OCI-LY1 (cell line): ENCODE data around the gene ITSN1.

Source experiments
- H2AFZ ChIP-seq: fragments of 200-600 bp; sonication (generic), shearing (Covaris generic); 2 replicates; pipeline ENCODE4 v1.6.0; 2014; ENCODE audit warnings: antibody characterized with exemption, mild to moderate bottlenecking, low read length
- H3F3A ChIP-seq: fragments of 200-600 bp; sonication (generic), shearing (Covaris generic); 2 replicates; pipeline ENCODE4 v1.6.0; 2014; ENCODE audit warnings: mild to moderate bottlenecking, antibody characterized with exemption, low read length, moderate library complexity; ENCODE audit not compliant: insufficient read depth
- H3K27ac ChIP-seq: fragments of 200-600 bp; sonication (generic); 2 replicates; pipeline ENCODE4 v1.5.1; 2014; ENCODE audit warnings: low read length, mixed run types, mild to moderate bottlenecking, low read depth; ENCODE audit not compliant: poor library complexity, severe bottlenecking
- H3K27me3 ChIP-seq: fragments of 200-600 bp; sonication (generic); 2 replicates; pipeline ENCODE4 v1.6.0; 2014; ENCODE audit warnings: antibody characterized with exemption, mild to moderate bottlenecking, low read length, moderate library complexity; ENCODE audit not compliant: insufficient read depth
- H3K36me3 ChIP-seq: fragments of 200-600 bp; sonication (generic); 2 replicates; pipeline ENCODE4 v1.6.1; 2014; ENCODE audit warnings: mild to moderate bottlenecking, antibody characterized with exemption, low read length, moderate library complexity, mixed read lengths; ENCODE audit not compliant: insufficient read depth
- H3K4me1 ChIP-seq: fragments of 200-600 bp; sonication (generic); 2 replicates; pipeline ENCODE4 v1.5.1; 2014; ENCODE audit warnings: mild to moderate bottlenecking, low read length, moderate library complexity; ENCODE audit not compliant: insufficient read depth, severe bottlenecking
- H3K4me2 ChIP-seq: fragments of 200-600 bp; sonication (generic), shearing (Covaris generic); 2 replicates; pipeline ENCODE4 v1.6.1; 2014; ENCODE audit warnings: low read length
- H3K4me3 ChIP-seq: fragments of 200-600 bp; sonication (generic); 2 replicates; pipeline ENCODE4 v1.5.1; 2014; ENCODE audit warnings: low read length, low read depth, mild to moderate bottlenecking, mixed read lengths; ENCODE audit not compliant: poor library complexity, severe bottlenecking
- H3K79me2 ChIP-seq: fragments of 200-600 bp; shearing (Covaris generic); 2 replicates; pipeline ENCODE4 v1.6.1; 2016; ENCODE audit warnings: mixed run types, low read length, mixed read lengths; ENCODE audit not compliant: insufficient read depth
- H3K9ac ChIP-seq: fragments of 200-600 bp; sonication (generic), shearing (Covaris generic); 2 replicates; pipeline ENCODE4 v1.6.1; 2014; ENCODE audit warnings: mild to moderate bottlenecking, low read length, mixed read lengths
- H3K9me2 ChIP-seq: fragments of 200-600 bp; sonication (generic), shearing (Covaris generic); 2 replicates; pipeline ENCODE4 v1.6.1; 2014; ENCODE audit warnings: low read depth, mild to moderate bottlenecking, low read length, mixed read lengths
- H3K9me3 ChIP-seq: fragments of 200-600 bp; shearing (Covaris generic); 2 replicates; pipeline ENCODE4 v1.6.1; 2014; ENCODE audit warnings: low read length, mixed read lengths
- H4K20me1 ChIP-seq: fragments of 200-600 bp; sonication (generic), shearing (Covaris generic); 2 replicates; pipeline ENCODE4 v1.6.0; 2016; ENCODE audit warnings: mild to moderate bottlenecking, low read length; ENCODE audit not compliant: insufficient read depth
- CTCF ChIP-seq: fragments of 200-600 bp; sonication (generic), shearing (Covaris generic); IDR thresholded peaks from 2 replicates; pipeline ENCODE4 v1.5.1; 2017; ENCODE audit warnings: mild to moderate bottlenecking, antibody characterized with exemption, low read length, moderate library complexity, mixed read lengths
- EZH2 ChIP-seq: fragments of 200-600 bp; sonication (generic), shearing (Covaris generic); IDR thresholded peaks from 2 replicates; pipeline ENCODE4 v1.8.0; 2017; ENCODE audit warnings: borderline replicate concordance, mixed run types, mild to moderate bottlenecking, antibody characterized with exemption, low read length, moderate library complexity, mixed read lengths

ITSN1 gene

GRCh38 chr21:33909756-33910155 is 267.5 kb downstream of the ITSN1 start:
- Histone ChIP-seq H3K9ac (no peak overlapping the region), H3K27ac (no peak overlapping the region), H3K9me2 (no peaks in the 10 kb centered on the region), H3K79me2 (peaks cover 8% of the 10 kb centered on the region), H3K4me3 (no peak overlapping the region), H3K4me2 (no peak overlapping the region), H4K20me1 (no peaks in the 10 kb centered on the region), H2AFZ (no peak overlapping the region), H3K27me3 (no peaks in the 10 kb centered on the region), H3K36me3 (peaks cover 95% of the 10 kb centered on the region), H3K9me3 (no peaks in the 10 kb centered on the region), H3K4me1 (peaks cover 9% of the 10 kb centered on the region), H3F3A (no peaks in the 10 kb centered on the region)
- TF ChIP-seq CTCF (no peak), EZH2 (no peak)

GRCh38 chr21:33914188-33914587 is 271.9 kb downstream of the ITSN1 start:
- Histone ChIP-seq H3K9me3 (no peaks in the 10 kb centered on the region), H3K27ac (no peak overlapping the region), H3K4me1 (peaks cover 19% of the 10 kb centered on the region), H4K20me1 (no peaks in the 10 kb centered on the region), H3K9ac (peak overlapping the region; percentile 96), H3K4me2 (peak overlapping the region; percentile 84), H3K27me3 (no peaks in the 10 kb centered on the region), H2AFZ (no peak overlapping the region), H3K36me3 (peaks cover 56% of the 10 kb centered on the region), H3F3A (no peaks in the 10 kb centered on the region), H3K79me2 (peaks cover 16% of the 10 kb centered on the region), H3K9me2 (no peaks in the 10 kb centered on the region), H3K4me3 (peak overlapping the region; percentile 97)
- TF ChIP-seq CTCF (no peak), EZH2 (no peak)

- Histone ChIP-seq H3K79me2 (peaks cover 16% of the 10 kb centered on the region), H3K9ac (peak within 1 kb of the TSS; percentile 96), H3K27me3 (no peaks in the 10 kb centered on the region), H3K9me2 (no peaks in the 10 kb centered on the region), H4K20me1 (no peaks in the 10 kb centered on the region), H3K27ac (peak within 1 kb of the TSS; percentile 63), H3K9me3 (no peaks in the 10 kb centered on the region), H3F3A (no peaks in the 10 kb centered on the region), H3K4me1 (peaks cover 19% of the 10 kb centered on the region), H2AFZ (peak within 1 kb of the TSS; percentile 69), H3K4me3 (peak within 1 kb of the TSS; percentile 97), H3K4me2 (peak within 1 kb of the TSS; percentile 84), H3K36me3 (peaks cover 42% of the 10 kb centered on the region)
- TF ChIP-seq CTCF = no peak
- TF ChIP-seq EZH2 = no peak
These were observed 273.3 kb downstream of the ITSN1 start, which contains the start of gene ATP5PO for GRCh38 chr21:33915368-33916199. Gene ATP5PO (minus strand): TSS chr21:33915804. CDS start chr21:33915763, 41 bp downstream.
